K562 (cell line): ENCODE results near the gene DBX2. TPM values are rescaled to one million over a fixed set of nuclear protein-coding genes. Genes with fewer than 3 reads are reported as not detected.

ENCODE experiments used
- ATAC-seq: fragments of 200-7000 bp; cut with Tn5 transposase; 3 replicates; pipeline ENCODE4 v1.9.1; 2020; ENCODE audit warnings: moderate library complexity
- Bru-seq: library from RNA; stranded (reverse); fragments of 400-500 nt; gene quantifications from one replicate; lab custom pipeline; 2021; lab: Mats Ljungman, UMichigan
- BruChase-seq, 2 experiments: library from RNA; stranded (reverse); fragments of 400-500 nt; gene quantifications; one replicate each; lab custom pipeline; 2021; lab: Mats Ljungman, UMichigan
- BruUV-seq: library from RNA; stranded (reverse); fragments of 400-500 nt; replicated peaks from 2 replicates; lab custom pipeline; 2021; lab: Mats Ljungman, UMichigan
- CTCF ChIA-PET: fragments of 300-600 bp; formaldehyde crosslinking; extraction: SDS; loops from one replicate; lab custom pipeline; 2021; ENCODE audit warnings: low intra/inter-chr PET ratio; lab: Yijun Ruan, JAX
- POLR2A ChIA-PET: fragments of 300-600, 350-650 bp; sonication (Branson Sonifier 250); formaldehyde crosslinking; extraction: SDS; loops from one replicate; lab custom pipeline; 2021; ENCODE audit warnings: antibody characterized with exemption, inconsistent platforms; lab: Yijun Ruan, JAX
- DNase-seq, 4 experiments: peaks; one replicate each; pipeline versions ENCODE4 v3.0.0 to v3.0.0-alpha.2; 2011 to 2018; ENCODE audit warnings: low spot score in 3 of 4, mixed read lengths in 3 of 4; ENCODE audit errors: extremely low read depth in 1 of 4
- FAIRE-seq: peaks from 2 replicates; lab custom pipeline; 2011; peaks lifted over from hg19 to GRCh38; lab: Jason Lieb, UNC
- H2AFZ ChIP-seq: 2 replicates; pipeline ENCODE4 v1.6.0; 2011; ENCODE audit warnings: low read depth, low read length, control low read depth, inconsistent platforms
- H3K27ac ChIP-seq: fragments of 200-600 bp; 3 replicates; pipeline ENCODE4 v1.8.0; 2011; ENCODE audit warnings: low read depth, mild to moderate bottlenecking, control low read depth, inconsistent platforms, low read length, moderate library complexity, mixed read lengths; ENCODE audit errors: extremely low read depth
- H3K27me3 ChIP-seq, 2 experiments: fragments of 300-600 bp in 1 of 2; 2 replicates in 1 of 2; 3 replicates in 1 of 2; pipeline versions ENCODE4 v1.6.0 to v1.8.0; 2011; ENCODE audit warnings: inconsistent platforms in 2 of 2, low read length in 2 of 2, mild to moderate bottlenecking in 1 of 2, mixed read lengths in 1 of 2, moderate library complexity in 1 of 2; ENCODE audit not compliant: control insufficient read depth in 2 of 2, insufficient read depth in 2 of 2
- H3K36me3 ChIP-seq: fragments of 300-600 bp; 3 replicates; pipeline ENCODE4 v1.8.0; 2011; ENCODE audit warnings: mild to moderate bottlenecking, low read length, inconsistent platforms; ENCODE audit not compliant: control insufficient read depth, insufficient read depth
- H3K4me1 ChIP-seq, 2 experiments: fragments of 200-600 bp in 1 of 2; replicated peaks in 1 of 2; 2 replicates in 1 of 2; 3 replicates in 1 of 2; pipeline versions ENCODE4 v1.5.1 to v1.8.0; 2011; ENCODE audit warnings: inconsistent platforms in 2 of 2, low read length in 2 of 2, mild to moderate bottlenecking in 1 of 2, mixed read lengths in 1 of 2, moderate library complexity in 1 of 2; ENCODE audit not compliant: control insufficient read depth in 2 of 2, insufficient read depth in 2 of 2
- H3K4me2 ChIP-seq: 2 replicates; pipeline ENCODE4 v1.6.1; 2011; ENCODE audit warnings: low read length, control low read depth, inconsistent platforms, mixed read lengths; ENCODE audit not compliant: insufficient read depth
- H3K4me3 ChIP-seq: fragments of 200-600 bp; sonication (generic), shearing (Covaris generic); 2 replicates; pipeline ENCODE4 v1.5.1; 2016; ENCODE audit warnings: control low read depth, inconsistent platforms
- H3K79me2 ChIP-seq: fragments of 200-600 bp; 3 replicates; pipeline ENCODE4 v1.8.0; 2011; ENCODE audit warnings: low read length, inconsistent platforms; ENCODE audit not compliant: control insufficient read depth, insufficient read depth
- H3K9ac ChIP-seq, 2 experiments: 2 replicates each; pipeline versions ENCODE4 v1.6.0 to v1.6.1; 2011; ENCODE audit warnings: low read depth in 2 of 2, low read length in 2 of 2, control low read depth in 1 of 2, inconsistent platforms in 1 of 2, mild to moderate bottlenecking in 1 of 2, mixed read lengths in 1 of 2; ENCODE audit not compliant: insufficient read depth in 1 of 2
- H3K9me1 ChIP-seq: one replicate; pipeline ENCODE4 v1.6.0; 2011; ENCODE audit warnings: inconsistent platforms, mild to moderate bottlenecking, low read length, moderate library complexity; ENCODE audit not compliant: control insufficient read depth, insufficient read depth
- H3K9me3 ChIP-seq: replicated peaks from 2 replicates; pipeline ENCODE4 v1.5.1; 2011; ENCODE audit warnings: low read depth, low read length, inconsistent platforms; ENCODE audit not compliant: control insufficient read depth, insufficient read depth
- H4K20me1 ChIP-seq: replicated peaks from 2 replicates; pipeline ENCODE4 v1.6.1; 2011; ENCODE audit warnings: low read length, inconsistent platforms, mixed read lengths; ENCODE audit not compliant: control insufficient read depth, insufficient read depth
- HCFC1 ChIP-seq: IDR thresholded peaks from 2 replicates; pipeline ENCODE4 v1.6.1; 2012; ENCODE audit warnings: low read depth, low read length, improper control_type of control experiment
- HIVEP1 ChIP-seq: fragments of 250-450 bp; sonication (Bioruptor Pico); IDR thresholded peaks from 2 replicates; pipeline ENCODE4 v1.4.0; 2020; ENCODE audit warnings: mild to moderate bottlenecking
- PCBP2 ChIP-seq: fragments of 200-400 bp; formaldehyde crosslinking; IDR thresholded peaks from 2 replicates; pipeline ENCODE4 v1.6.1; 2018; ENCODE audit warnings: low read length, low read depth, mild to moderate bottlenecking, moderate library complexity; ENCODE audit not compliant: poor library complexity, severe bottlenecking
- SMAD1 ChIP-seq: fragments of 150-350 bp; IDR thresholded peaks from 2 replicates; pipeline ENCODE4 v1.6.1; 2014; ENCODE audit warnings: low read length, low read depth; ENCODE audit not compliant: partially characterized antibody
- TBP ChIP-seq: optimal IDR thresholded peaks from 2 replicates; pipeline ENCODE3; 2011; ENCODE audit warnings: low read depth, low read length, improper control_type of control experiment
- WGBS: fragments of 100-300 bp; shearing (Covaris generic); methylation state at CpG from one replicate; pipeline ENCODE4 v1.1.6; 2016; ENCODE audit warnings: low coverage, mixed read lengths; ENCODE audit not compliant: insufficient coverage; ENCODE audit errors: missing lambda C conversion rate; 5-methylcytosine and 5-hydroxymethylcytosine counted together
- in situ Hi-C: fragments of 300-500 bp; cut with MboI; formaldehyde crosslinking; loops from 4 replicates; pipeline ENCODE4 v1.15.0; 2018; ENCODE audit warnings: inconsistent platforms, mixed read lengths
- intact Hi-C: fragments of 100-400 bp; cut with micrococcal nuclease; formaldehyde crosslinking; loops from 2 replicates; pipeline ENCODE4 v1.14.2; 2022
- long read RNA-seq, 3 experiments: library from polyadenylated mRNA in 2 of 3; library from RNA in 1 of 3; unstranded in 2 of 3; stranded (forward) in 1 of 3; transcript quantifications; one replicate each; pipeline ENCODE4 v2.0.0, GENCODE V29; 2019 to 2022
- polyA minus RNA-seq, 3 experiments: library from RNA; depleted of rRNA, polyadenylated mRNA; stranded (reverse); fragments of >200 nt; gene quantifications; 2 replicates each; pipeline ENCODE4 v1.2.3, GENCODE V29; 2011
- polyA plus RNA-seq, 8 experiments: library from polyadenylated mRNA; depleted of rRNA in 4 of 8; stranded (reverse) in 5 of 8; unstranded in 3 of 8; fragments of >200 nt; fragmentation: Nextera tagmentation in 2 of 8; fragmentation: Illumina TruSeq in 1 of 8; extraction: Ambion mirVana in 2 of 8; extraction: Trizol in 1 of 8; gene quantifications; 2 replicates each; pipeline versions ENCODE4 v1.2.1 to v1.2.3, GENCODE V29; 2011 to 2014; ENCODE audit warnings: inconsistent platforms in 1 of 8, missing spikeins in 1 of 8
- total RNA-seq, 7 experiments: library from RNA; depleted of rRNA in 6 of 7; stranded (reverse); fragments of >200 nt in 6 of 7; fragmentation: Illumina TruSeq in 2 of 7; extraction: Trizol in 2 of 7; gene quantifications; 2 replicates each; pipeline versions ENCODE4 v1.2.1 to v1.2.3, GENCODE V29; 2011 to 2021; ENCODE audit warnings: low replicate concordance in 1 of 7

DBX2 gene
- not detected in 2 replicates for total RNA-seq (2011; cell fraction: chromatin; rRNA removed; ENCODE audit: low replicate concordance)
- not detected in 2 replicates for total RNA-seq (2011; cell fraction: nucleolus; rRNA removed)
- not detected in 2 replicates for total RNA-seq (2011; cell fraction: nucleoplasm; rRNA removed)
- total RNA-seq (2014; rRNA removed) (not detected in 2 replicates), total RNA-seq (2014; rRNA removed; fragmentation: Illumina TruSeq; extraction: Trizol) (not detected in 2 replicates), total RNA-seq (2015; rRNA removed; fragmentation: Illumina TruSeq; extraction: Trizol) (not detected in 2 replicates), total RNA-seq (2021) (not detected in 2 replicates), polyA plus RNA-seq (2011; rRNA removed) (not detected in 2 replicates), polyA plus RNA-seq (2014; fragmentation: Illumina TruSeq; extraction: Trizol) (not detected in 2 replicates), polyA plus RNA-seq (2014; fragmentation: Nextera tagmentation; extraction: Ambion mirVana) (not detected), polyA plus RNA-seq (2014; rRNA removed) (not detected in 2 replicates), polyA minus RNA-seq (2011; rRNA and poly(A)+ RNA removed) (not detected in 2 replicates), Bru-seq, nascent RNA (not detected), BruChase-seq, experiment 1, labeled RNA remaining after a 2-hour chase (not detected), BruChase-seq, experiment 2, labeled RNA remaining after a 6-hour chase (not detected)
- polyA plus RNA-seq (2011; cell fraction: cytosol; rRNA removed), result not detected in 2 replicates
- polyA plus RNA-seq (2011; cell fraction: nucleus; rRNA removed), result not detected in 2 replicates
- not detected in 2 replicates for polyA plus RNA-seq (2012)
- not detected in 2 replicates for polyA minus RNA-seq (2011; cell fraction: cytosol; rRNA and poly(A)+ RNA removed)
- polyA minus RNA-seq (2011; cell fraction: nucleus; rRNA and poly(A)+ RNA removed), result not detected in 2 replicates
- long read RNA-seq, experiment 1, result 0 reads
- long read RNA-seq, experiment 2, result 0 reads
- long read RNA-seq, experiment 3, result 0 reads

- ChIA-PET CTCF (no interaction called here), POLR2A (no interaction called here)
- Histone ChIP-seq H3K27ac (no peak within 1 kb of the TSS), H3K9me3 (no peaks in the 10 kb centered on the region), H3K79me2 (no peaks in the 10 kb centered on the region), H3K9me1 (no peaks in the 10 kb centered on the region), H4K20me1 (no peaks in the 10 kb centered on the region), H3K4me3 (no peak within 1 kb of the TSS), H3K9ac (no peak within 1 kb of the TSS), H3K27me3 (peaks cover 3 to 17% of the 10 kb centered on the region in 2 experiments; a peak in 3 of 5 replicates), H2AFZ (no peak within 1 kb of the TSS), H3K4me2 (no peak within 1 kb of the TSS), H3K4me1 (peaks cover 0 to 9% of the 10 kb centered on the region in 2 experiments; a peak in 1 of 5 replicates), H3K36me3 (no peaks in the 10 kb centered on the region)
- no peak for TF ChIP-seq HCFC1
- no peak for TF ChIP-seq HIVEP1 (CRISPR knock-in tag)
- no peak for TF ChIP-seq SMAD1
- TF ChIP-seq TBP, result no peak
- TF ChIP-seq PCBP2, result no peak
- ATAC-seq (no peak), FAIRE-seq (no peak), DNase-seq (no peak)
- BruUV-seq, result no TSS peak
- intact Hi-C loops (no loop called here), in situ Hi-C loops (no loop called here)
- 8% methylated on average over 41 of the region's 77 CpGs for WGBS
Observed at GRCh38 chr12:45050751-45051571, at the start of gene DBX2. TSS of gene DBX2 (minus strand) at chr12:45051099. CDS start at chr12:45050927, 172 bp downstream.
